ENCODE results near the gene BAX. TPM values are rescaled to one million over a fixed set of nuclear protein-coding genes. Genes with fewer than 3 reads are reported as not detected.
A peak's percentile ranks its signal among the peaks of the same experiment; 100 is the strongest.

The BAX gene
- total and polyA plus RNA-seq, 9 of the 15 experiments (the other 6 are each of a cell fraction or from before 2014, with no cell fraction given): 3.2 to 95.4 (median 44.5) TPM

GRCh38 chr19:48967346-48968178 is 12.9 kb downstream of the BAX start (continued):
- peak in 1 of 2 experiments; percentile 44; a peak in 1 of 4 replicates for TF ChIP-seq RCOR1 (IDR thresholded peaks at IDR 0.05; ENCODE audit: borderline replicate concordance in 1 of 2, low read depth in 2 of 2, low read length in 2 of 2)
- TF ChIP-seq PHF8 (IDR thresholded peaks at IDR 0.05; ENCODE audit: borderline replicate concordance, low read length): peak; percentile 25; the same call in 1 of the 2 replicates
- TF ChIP-seq THRA (IDR thresholded peaks at IDR 0.05): no peak
- peak; percentile 51 for TF ChIP-seq ETV5 (CRISPR knock-in tag; IDR thresholded peaks at IDR 0.05; ENCODE audit: low read depth)
- TF ChIP-seq POLR3G (IDR thresholded peaks at IDR 0.05; ENCODE audit: extremely low read depth, insufficient read length, insufficient replicate concordance): no peak
- peak; percentile 77 for TF ChIP-seq SNRNP70 (optimal IDR thresholded peaks at IDR 0.05; ENCODE audit: low read depth, low read length)
- TF ChIP-seq KDM2B (CRISPR knock-in tag; IDR thresholded peaks at IDR 0.05): no peak
- TF ChIP-seq SMARCC2 (IDR thresholded peaks at IDR 0.05; ENCODE audit: low read depth): no peak
- TF ChIP-seq E2F4 (CRISPR knock-in tag; IDR thresholded peaks at IDR 0.05; ENCODE audit: low read depth): no peak
- TF ChIP-seq TSHZ1 (CRISPR knock-in tag; IDR thresholded peaks at IDR 0.05): no peak
- TF ChIP-seq JUND (IDR thresholded peaks at IDR 0.05; ENCODE audit: borderline replicate concordance, low read depth, low read length): peak; percentile 15; the same call in 1 of the 2 replicates
- no peak for TF ChIP-seq JUND (tag; IDR thresholded peaks at IDR 0.05; ENCODE audit: borderline replicate concordance, low read depth, low read length)
- no peak for TF ChIP-seq NR2F6 (CRISPR knock-in tag; IDR thresholded peaks at IDR 0.05)
- no peak; the same call in 1 of the 2 replicates for TF ChIP-seq HNRNPUL1 (IDR thresholded peaks at IDR 0.05; ENCODE audit: low read length)
- peak; percentile 85 for TF ChIP-seq SETDB1 (IDR thresholded peaks at IDR 0.05; ENCODE audit: low read length)
- no peak for TF ChIP-seq ZFP36 (IDR thresholded peaks at IDR 0.05; ENCODE audit: low read depth, low read length, partially characterized antibody)
- peak; percentile 98 for TF ChIP-seq MAFF (IDR thresholded peaks at IDR 0.05; ENCODE audit: low read length)
- TF ChIP-seq ZNF197 (CRISPR knock-in tag; IDR thresholded peaks at IDR 0.05; ENCODE audit: low read depth): peak; percentile 60; the same call in 1 of the 2 replicates
